Esophagus squamous epithelium (tissue), 4 donors: ENCODE data around the gene NUDT22.

ENCODE experiments used
- CTCF ChIP-seq, 6 experiments: fragments of 450-650 bp in 4 of 6; fragments of 200-600 bp in 2 of 6; sonication (generic) in 2 of 6; IDR thresholded peaks; one replicate each; pipeline ENCODE4 v1.5.1; 2016 to 2019; ENCODE audit warnings: antibody characterized with exemption in 6 of 6, mild to moderate bottlenecking in 4 of 6, moderate library complexity in 4 of 6
- POLR2A ChIP-seq, 4 donors: fragments of 450-650 bp; IDR thresholded peaks; one replicate each; pipeline ENCODE4 v1.6.1; 2017; ENCODE audit warnings: antibody characterized with exemption in 4 of 4, mild to moderate bottlenecking in 4 of 4, moderate library complexity in 3 of 4

GRCh38 chr11:64262271-64263002 is 36.4 kb downstream of the NUDT22 start:
- TF ChIP-seq CTCF (IDR thresholded peaks at IDR 0.05) (no peak), POLR2A (IDR thresholded peaks at IDR 0.05) (no peak)
